ENCODE results near the gene SFTPA1.
"Not testable (repeated sequence)": the region's sequence is repeated elsewhere in the genome, so short reads cannot be mapped to it uniquely, and the experiment has no call there.

SFTPA1 gene

DNA sequence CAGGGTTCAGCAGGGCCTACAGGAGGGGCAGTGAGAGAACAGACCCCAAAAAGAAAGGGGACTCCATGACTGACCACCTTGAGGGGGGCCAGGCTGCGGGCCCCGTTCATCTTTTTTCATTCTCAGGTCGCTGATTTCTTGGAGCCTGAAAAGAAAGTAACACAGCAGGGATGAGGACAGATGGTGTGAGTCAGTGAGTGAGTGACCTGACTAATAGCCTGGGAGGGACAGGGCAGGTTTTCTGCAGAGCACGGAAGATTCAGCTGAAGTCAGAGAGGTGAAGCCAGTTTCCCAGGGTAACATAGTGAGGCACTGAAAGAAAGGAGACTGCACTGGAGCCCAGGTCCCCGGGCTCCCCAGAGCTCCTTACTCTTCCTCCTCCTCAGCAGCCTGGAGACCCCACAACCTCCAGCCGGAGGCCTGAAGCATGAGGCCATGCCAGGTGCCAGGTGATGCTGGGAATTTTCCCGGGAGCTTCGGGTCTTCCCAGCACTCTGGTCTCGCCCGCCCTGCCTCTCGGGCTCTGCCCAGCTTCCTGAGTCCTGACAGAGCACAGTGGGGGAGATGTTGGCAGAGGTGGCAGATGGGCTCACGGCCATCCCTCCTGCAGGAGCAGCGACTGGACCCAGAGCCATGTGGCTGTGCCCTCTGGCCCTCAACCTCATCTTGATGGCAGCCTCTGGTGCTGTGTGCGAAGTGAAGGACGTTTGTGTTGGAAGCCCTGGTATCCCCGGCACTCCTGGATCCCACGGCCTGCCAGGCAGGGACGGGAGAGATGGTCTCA, 646 bp downstream of the SFTPA1 start:
- DNase-seq (ENCODE audit: low spot score): not testable (repeated sequence)

DNA sequence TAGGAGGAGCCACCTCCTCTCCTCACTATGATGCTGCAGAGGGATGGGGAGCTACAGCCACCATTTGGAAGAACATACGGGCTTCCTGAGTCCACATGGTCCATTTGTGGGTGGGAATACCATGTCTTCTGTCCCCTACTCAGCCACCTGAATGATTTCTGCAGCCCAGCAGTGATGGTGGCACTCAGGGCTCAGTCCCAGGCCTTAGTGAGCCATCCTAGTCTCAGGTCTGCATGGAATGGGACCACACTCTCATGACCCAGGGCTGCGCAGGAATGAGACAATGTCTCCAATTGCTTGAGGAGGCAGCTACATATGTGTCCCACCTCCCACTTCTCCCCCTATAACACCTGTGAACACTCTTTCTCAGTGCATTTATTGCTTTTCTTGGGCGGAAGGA, 4.8 kb downstream of the SFTPA1 start:
- no peak for DNase-seq (ENCODE audit: low spot score)

- DNase-seq (ENCODE audit: low spot score): no peak
These were observed 5.4 kb downstream of the SFTPA1 start for GRCh38 chr10:79616164-79616563.

- not testable (repeated sequence) for DNase-seq (ENCODE audit: low spot score)
These were observed 12.9 kb downstream of the SFTPA1 start for GRCh38 chr10:79623663-79624062.

DNA sequence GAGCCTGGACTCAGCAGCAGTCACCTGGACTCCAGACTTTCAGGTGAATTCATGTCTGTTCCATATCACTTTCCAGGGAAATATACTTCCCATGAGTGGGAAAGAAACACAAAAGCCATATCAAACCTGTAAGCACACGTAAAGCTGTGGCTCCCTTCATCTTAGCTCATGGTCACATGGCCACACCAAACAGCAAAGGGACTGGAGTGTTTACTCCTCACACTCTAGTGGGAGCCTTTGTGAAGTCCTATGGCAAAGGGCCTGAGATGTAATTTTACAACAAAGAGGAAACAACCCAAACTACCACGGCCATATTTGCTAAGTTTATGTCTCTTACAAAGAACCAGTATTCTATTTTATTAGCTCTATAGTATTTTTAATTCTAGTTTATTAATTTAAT, 16.3 kb downstream of the SFTPA1 start:
- DNase-seq (ENCODE audit: low spot score): no peak

DNA sequence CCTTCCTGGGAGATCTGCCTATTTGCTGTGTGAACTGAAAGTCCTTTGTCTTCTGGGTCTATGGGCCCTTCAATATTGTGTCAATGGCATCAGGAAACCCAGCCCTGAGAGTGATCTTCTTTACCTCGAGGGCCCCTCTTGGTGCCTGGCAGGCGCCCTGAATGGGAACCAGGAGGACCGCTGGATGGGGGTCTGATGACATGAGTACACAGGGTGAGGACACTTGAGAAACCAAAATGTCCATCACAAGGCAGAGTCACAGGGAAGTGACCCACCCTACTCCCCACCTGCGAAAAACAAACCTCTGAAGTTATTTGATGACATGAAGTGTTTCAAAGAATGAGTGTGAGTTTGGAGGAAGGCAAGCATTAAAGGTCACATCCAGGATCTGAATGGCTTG, 17.3 kb downstream of the SFTPA1 start:
- no peak for DNase-seq (ENCODE audit: low spot score)

DNA sequence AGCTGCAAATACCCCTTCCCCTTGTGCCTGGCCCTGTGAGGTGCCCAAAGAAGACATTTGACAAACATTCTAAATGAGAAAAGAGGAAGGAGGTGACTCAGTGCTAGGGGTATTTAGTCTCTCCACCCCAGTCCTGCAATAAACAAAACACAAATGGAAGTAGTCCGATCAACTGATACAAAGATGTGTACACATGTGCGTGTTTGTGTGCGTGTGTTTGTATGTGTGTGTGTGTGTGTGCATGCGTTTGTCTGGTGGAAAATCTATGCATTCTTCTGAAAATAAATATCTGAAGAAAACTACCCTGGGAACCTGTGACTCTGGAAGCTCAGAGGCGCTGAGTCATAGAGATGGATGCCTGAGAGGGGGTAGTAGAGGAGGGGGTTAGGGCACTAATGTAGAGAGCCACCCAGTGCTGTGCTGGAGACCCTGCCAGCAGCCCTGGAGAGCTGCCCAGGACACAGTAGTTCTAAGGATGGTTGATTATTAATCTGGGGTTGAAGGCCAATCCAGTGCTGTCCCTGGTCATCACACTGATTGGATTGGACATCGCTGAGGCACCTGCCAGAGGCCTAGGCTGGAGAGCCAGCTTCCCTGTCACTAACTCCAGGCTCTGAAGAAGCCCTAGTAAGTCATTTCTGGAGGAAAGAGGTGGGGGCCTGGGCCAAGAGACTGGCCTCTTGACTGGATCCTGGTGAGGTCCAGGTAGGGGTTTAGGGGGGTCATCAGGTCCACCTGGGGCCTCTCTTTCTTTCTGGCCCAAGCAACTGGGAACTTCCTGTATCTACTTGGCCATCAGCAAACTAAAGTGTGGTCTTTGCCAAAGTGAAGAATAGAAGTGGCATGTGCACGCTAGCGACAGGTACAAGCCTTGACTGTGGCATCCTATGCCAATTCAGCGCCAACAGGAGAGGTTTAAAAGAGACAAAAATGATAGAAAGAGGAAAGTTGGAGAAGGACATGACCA, 18.5 kb downstream of the SFTPA1 start:
- no peak for DNase-seq (ENCODE audit: low spot score)

DNA sequence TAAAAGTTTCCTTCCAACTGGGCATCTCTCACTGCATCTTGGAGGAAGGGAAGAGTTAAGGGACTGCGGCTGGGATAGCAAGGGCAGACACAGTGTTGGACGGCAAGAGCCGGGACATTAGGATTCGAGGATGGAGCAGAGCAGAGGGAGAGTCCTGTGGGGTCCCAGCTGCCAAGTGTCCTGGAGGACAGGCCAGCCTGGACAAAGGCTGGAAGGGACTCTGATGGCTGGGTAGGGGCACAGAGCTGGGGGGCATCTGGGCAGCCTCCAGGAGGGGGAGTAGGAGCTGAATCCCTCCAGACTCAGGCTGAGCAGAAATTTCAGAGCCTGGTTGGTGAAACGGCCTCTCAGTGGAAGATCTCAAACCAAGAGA, 19.2 kb downstream of the SFTPA1 start:
- DNase-seq (ENCODE audit: low spot score): no peak

- DNase-seq (ENCODE audit: low spot score): not testable (repeated sequence)
These were observed 26.0 kb downstream of the SFTPA1 start for GRCh38 chr10:79636654-79637199.

GRCh38 chr10:79638318-79638717, 27.6 kb downstream of the SFTPA1 start:
- no peak for DNase-seq (ENCODE audit: low spot score)

GRCh38 chr10:79652695-79653094, 42.0 kb downstream of the SFTPA1 start:
- DNase-seq (ENCODE audit: low spot score): not testable (repeated sequence)

DNA sequence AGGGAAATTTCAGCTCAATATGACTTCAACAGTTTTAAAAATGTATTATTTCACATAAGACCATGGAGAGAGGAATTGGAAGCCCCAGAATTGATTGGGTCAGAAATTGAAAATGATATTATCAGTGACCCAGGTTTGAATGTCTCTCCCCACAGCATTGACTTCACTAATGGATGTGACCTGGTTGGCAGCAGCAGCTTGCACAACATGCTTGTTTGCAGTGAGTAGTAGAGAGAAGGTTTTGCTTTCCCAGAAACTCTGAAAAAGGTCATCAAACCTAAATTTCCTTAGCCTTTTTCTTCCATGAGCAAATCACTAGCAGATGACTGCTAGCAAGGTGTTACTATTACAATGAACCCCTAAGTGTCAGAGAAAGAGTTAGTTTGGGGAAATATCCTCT, 52.5 kb downstream of the SFTPA1 start:
- not testable (repeated sequence) for DNase-seq (ENCODE audit: low spot score)

DNA sequence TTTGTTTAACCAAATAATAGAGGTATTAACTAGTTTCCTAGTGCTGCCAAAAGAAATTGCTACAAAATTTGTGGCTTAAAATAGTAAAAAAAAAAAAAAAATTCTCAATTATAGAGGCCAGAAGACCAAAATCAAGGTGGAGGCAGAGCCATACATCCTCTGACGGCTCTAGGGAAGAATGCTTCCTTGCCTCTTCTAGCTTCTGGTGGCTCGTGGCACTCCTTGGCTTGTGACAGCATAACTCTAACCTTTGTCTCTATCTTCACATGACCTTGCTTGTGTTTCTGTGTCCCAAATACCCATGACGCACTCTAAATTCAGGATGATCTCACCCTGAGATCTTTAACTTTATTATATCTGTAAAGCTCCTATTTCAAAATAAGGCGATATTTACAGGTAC, 53.9 kb downstream of the SFTPA1 start:
- not testable (repeated sequence) for DNase-seq (ENCODE audit: low spot score)

All from Ammon's horn (tissue), 1 donor.